GM19023 (cell line): ENCODE measurements around the gene KRTAP19-8.

Experiments
- ATAC-seq: cut with Tn5 transposase; IDR thresholded peaks from one replicate; pipeline ENCODE4 v1.9.1; 2021; ENCODE audit warnings: mild to moderate bottlenecking, moderate library complexity; ENCODE audit not compliant: unreplicated experiment

KRTAP19-8 gene

GRCh38 chr21:31012133-31013089 lies 25.9 kb downstream of the KRTAP19-8 start:
- no peak for ATAC-seq

GRCh38 chr21:31011412-31011811 lies 26.9 kb downstream of the KRTAP19-8 start:
- ATAC-seq, result no peak

- ATAC-seq, result no peak
Observed at GRCh38 chr21:31008355-31008754, 29.9 kb downstream of the KRTAP19-8 start.

GRCh38 chr21:31005019-31005418 lies 33.3 kb downstream of the KRTAP19-8 start:
- ATAC-seq, result no peak

- ATAC-seq, result no peak
Observed at GRCh38 chr21:31003471-31003870, 34.8 kb downstream of the KRTAP19-8 start.

- ATAC-seq, result no peak
Observed at GRCh38 chr21:30997541-30997940, 40.7 kb downstream of the KRTAP19-8 start.

GRCh38 chr21:30996728-30997127 lies 41.5 kb downstream of the KRTAP19-8 start:
- ATAC-seq, result no peak

- no peak for ATAC-seq
Observed at GRCh38 chr21:30994932-30995331, 43.3 kb downstream of the KRTAP19-8 start.

GRCh38 chr21:30990514-30991262 lies 47.6 kb downstream of the KRTAP19-8 start:
- no peak for ATAC-seq

- ATAC-seq, result no peak
Observed at GRCh38 chr21:30988706-30989105, 49.6 kb downstream of the KRTAP19-8 start.
